GM18868 (cell line): ENCODE results near the gene HRH2.
"Not testable (repeated sequence)": the region's sequence is repeated elsewhere in the genome, so short reads cannot be mapped to it uniquely, and the experiment has no call there.

ENCODE experiments used
- ATAC-seq: cut with Tn5 transposase; IDR thresholded peaks from one replicate; pipeline ENCODE4 v1.9.1; 2021; ENCODE audit warnings: mild to moderate bottlenecking, moderate library complexity; ENCODE audit not compliant: unreplicated experiment

HRH2 gene

GRCh38 chr5:175711472-175712312 is 53.8 kb downstream of the HRH2 start:
- ATAC-seq = no peak

- no peak for ATAC-seq
These were observed 54.4 kb downstream of the HRH2 start for GRCh38 chr5:175712313-175712680.

- ATAC-seq = no peak
These were observed 54.8 kb downstream of the HRH2 start for GRCh38 chr5:175712681-175713085.

- ATAC-seq = no peak
These were observed 56.1 kb downstream of the HRH2 start for GRCh38 chr5:175713930-175714329.

- no peak for ATAC-seq
These were observed 56.7 kb downstream of the HRH2 start for GRCh38 chr5:175714479-175715085.

GRCh38 chr5:175715627-175716522 is 58.0 kb downstream of the HRH2 start:
- ATAC-seq = no peak

GRCh38 chr5:175717837-175718236 is 60.0 kb downstream of the HRH2 start:
- ATAC-seq = no peak

GRCh38 chr5:175718401-175719108 is 60.7 kb downstream of the HRH2 start:
- ATAC-seq = no peak

GRCh38 chr5:175719109-175719432 is 61.2 kb downstream of the HRH2 start:
- ATAC-seq = not testable (repeated sequence)

- ATAC-seq = no peak
These were observed 66.7 kb downstream of the HRH2 start for GRCh38 chr5:175724314-175725275.

GRCh38 chr5:175728316-175728715 is 70.4 kb downstream of the HRH2 start:
- no peak for ATAC-seq

GRCh38 chr5:175728885-175729828 is 71.3 kb downstream of the HRH2 start:
- ATAC-seq = peak; percentile 12

- ATAC-seq = peak; percentile 79
These were observed 72.0 kb downstream of the HRH2 start for GRCh38 chr5:175729829-175730277.

- no peak for ATAC-seq
These were observed 73.3 kb downstream of the HRH2 start for GRCh38 chr5:175731172-175731571.

GRCh38 chr5:175731756-175732465 is 74.0 kb downstream of the HRH2 start:
- ATAC-seq = no peak

- no peak for ATAC-seq
These were observed 75.1 kb downstream of the HRH2 start for GRCh38 chr5:175733017-175733416.

- ATAC-seq = no peak
These were observed 76.1 kb downstream of the HRH2 start for GRCh38 chr5:175734016-175734415.

GRCh38 chr5:175734501-175734900 is 76.6 kb downstream of the HRH2 start:
- no peak for ATAC-seq
